ENCODE data around the gene ANKRA2. TPM values are rescaled to one million over a fixed set of nuclear protein-coding genes. Genes with fewer than 3 reads are reported as not detected.

The ANKRA2 gene
- polyA plus RNA-seq, 1 of the 3 experiments (the other 2 are of a cell fraction), result 14.5 TPM

GRCh38 chr5:73564675-73565074 lies 764 bp downstream of the ANKRA2 start (continued):
- TF ChIP-seq REST (IDR thresholded peaks at IDR 0.05; ENCODE audit: low read depth, low read length) (no peak), FOXJ3 (CRISPR knock-in tag; IDR thresholded peaks at IDR 0.05) (no peak), EZH2phosphoT487 (IDR thresholded peaks at IDR 0.05; ENCODE audit: borderline replicate concordance, low read depth) (no peak)

DNA sequence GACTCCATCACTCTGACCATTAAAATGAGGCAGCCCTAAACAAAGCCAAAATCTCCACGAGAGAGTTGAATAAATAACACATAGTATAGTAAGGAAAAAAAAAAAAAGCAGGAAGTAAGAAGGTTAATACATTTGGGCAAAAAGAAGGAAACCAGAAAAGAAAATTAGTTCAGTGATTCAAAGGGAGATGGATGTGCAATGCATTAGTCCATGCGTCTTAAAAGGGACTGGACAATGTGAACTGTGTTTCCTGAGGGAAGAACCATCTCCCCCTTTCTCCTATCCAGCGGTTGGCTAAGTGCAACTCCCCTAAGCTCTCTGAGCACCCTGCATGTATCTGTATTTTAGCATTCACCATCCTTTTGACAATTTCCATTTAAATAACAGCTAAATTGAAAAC lies 1.4 kb downstream of the ANKRA2 start:
- 0 out of 4 replicates have a peak overlapping the region, but pooled peaks of 1 of the 2 experiments have one; percentile 16 for H3K27ac ChIP-seq (ENCODE audit: low read depth in 2 of 2, low read length in 1 of 2)
- H3K9ac ChIP-seq, result peak overlapping the region; percentile 90
- CTCF ChIA-PET, result interaction anchor here (1.2 to 1.8 kb wide), 2 partner anchors 10 to 27 kb away, joined by 3 to 4 read pairs; no protein-coding TSS in a partner anchor
- no peak for TF ChIP-seq GATA2 (CRISPR knock-in tag; IDR thresholded peaks at IDR 0.05)
- TF ChIP-seq, protein P1, sequence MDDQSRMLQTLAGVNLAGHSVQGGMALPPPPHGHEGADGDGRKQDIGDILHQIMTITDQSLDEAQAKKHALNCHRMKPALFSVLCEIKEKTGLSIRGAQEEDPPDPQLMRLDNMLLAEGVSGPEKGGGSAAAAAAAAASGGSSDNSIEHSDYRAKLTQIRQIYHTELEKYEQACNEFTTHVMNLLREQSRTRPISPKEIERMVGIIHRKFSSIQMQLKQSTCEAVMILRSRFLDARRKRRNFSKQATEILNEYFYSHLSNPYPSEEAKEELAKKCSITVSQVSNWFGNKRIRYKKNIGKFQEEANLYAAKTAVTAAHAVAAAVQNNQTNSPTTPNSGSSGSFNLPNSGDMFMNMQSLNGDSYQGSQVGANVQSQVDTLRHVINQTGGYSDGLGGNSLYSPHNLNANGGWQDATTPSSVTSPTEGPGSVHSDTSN (IDR thresholded peaks at IDR 0.05), result no peak
- TF ChIP-seq SMC3 (IDR thresholded peaks at IDR 0.05; ENCODE audit: low read depth, low read length), result no peak
- no peak for TF ChIP-seq RAD21 (IDR thresholded peaks at IDR 0.05; ENCODE audit: low read length)
- no peak for TF ChIP-seq JUND (IDR thresholded peaks at IDR 0.05)
- no peak for TF ChIP-seq RCOR1 (IDR thresholded peaks at IDR 0.05; ENCODE audit: low read length)
- no peak for TF ChIP-seq IRF3 (IDR thresholded peaks at IDR 0.05; ENCODE audit: low read depth, low read length)
- TF ChIP-seq RFX5 (IDR thresholded peaks at IDR 0.05; ENCODE audit: low read length), result no peak
- TF ChIP-seq NFIC (IDR thresholded peaks at IDR 0.05; ENCODE audit: borderline replicate concordance), result no peak
- TF ChIP-seq CHD2 (IDR thresholded peaks at IDR 0.05; ENCODE audit: low read length, partially characterized antibody), result no peak
- no peak for TF ChIP-seq USF2 (IDR thresholded peaks at IDR 0.05; ENCODE audit: borderline replicate concordance, low read depth, low read length)
- no peak for TF ChIP-seq EP300 (IDR thresholded peaks at IDR 0.05; ENCODE audit: borderline replicate concordance in 1 of 2, low read depth in 1 of 2, low read length in 1 of 2)
- TF ChIP-seq, protein P2, sequence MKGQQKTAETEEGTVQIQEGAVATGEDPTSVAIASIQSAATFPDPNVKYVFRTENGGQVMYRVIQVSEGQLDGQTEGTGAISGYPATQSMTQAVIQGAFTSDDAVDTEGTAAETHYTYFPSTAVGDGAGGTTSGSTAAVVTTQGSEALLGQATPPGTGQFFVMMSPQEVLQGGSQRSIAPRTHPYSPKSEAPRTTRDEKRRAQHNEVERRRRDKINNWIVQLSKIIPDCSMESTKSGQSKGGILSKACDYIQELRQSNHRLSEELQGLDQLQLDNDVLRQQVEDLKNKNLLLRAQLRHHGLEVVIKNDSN (IDR thresholded peaks at IDR 0.05; ENCODE audit: borderline replicate concordance, low read depth), result no peak
- no peak for TF ChIP-seq ZBTB33 (IDR thresholded peaks at IDR 0.05; ENCODE audit: borderline replicate concordance, low read depth)
- TF ChIP-seq FOXJ3 (CRISPR knock-in tag; IDR thresholded peaks at IDR 0.05), result no peak
- TF ChIP-seq FOSL2 (IDR thresholded peaks at IDR 0.05; ENCODE audit: borderline replicate concordance, low read depth), result no peak

More for the DNA sequence above, 1.4 kb downstream of the ANKRA2 start:
- Histone ChIP-seq H2AFZ (ENCODE audit: low read depth) (no peak overlapping the region), H3K4me2 (peak overlapping the region; percentile 94), H4K20me1 (ENCODE audit: insufficient read depth) (no peaks in the 10 kb centered on the region), H3F3A (replicated peaks; ENCODE audit: insufficient read depth) (no peaks in the 10 kb centered on the region), H3K9me2 (no peaks in the 10 kb centered on the region), H3K4me1 (ENCODE audit: control insufficient read depth in 1 of 2, insufficient read depth in 2 of 2, low read depth in 1 of 2, low read length in 1 of 2) (peaks cover 9 to 12% of the 10 kb centered on the region in 2 experiments; a peak in 3 of 4 replicates), H3K4me3 (ENCODE audit: low read depth in 2 of 2, low read length in 1 of 2) (peak overlapping the region; percentile 94 to 99), H3K9me3 (no peaks in the 10 kb centered on the region), H3K79me2 (ENCODE audit: insufficient read depth) (peaks cover 63% of the 10 kb centered on the region), H3K36me3 (replicated peaks in 1 of 2; ENCODE audit: control insufficient read depth in 1 of 2, insufficient read depth in 2 of 2, low read length in 1 of 2) (peaks cover 23 to 39% of the 10 kb centered on the region in 2 experiments), H3K27me3 (ENCODE audit: insufficient read depth) (no peaks in the 10 kb centered on the region)
- WGBS (ENCODE audit: low lambda C conversion rate), result 35% methylated on average over 3 of the region's 3 CpGs
- DNase-seq, result peak; percentile 15
- POLR2A ChIA-PET, result no interaction called here

All from SK-N-SH (cell line).